H1 (cell line): Measurements from ENCODE around the gene MID2.

Experiments used
- BRCA1 ChIP-seq: IDR thresholded peaks from 2 replicates; pipeline ENCODE4 v1.6.1; 2012; ENCODE audit warnings: low read depth, low read length, improper control_type of control experiment
- TF ChIP-seq, protein P1 (sequence below), 3 experiments: IDR thresholded peaks; 1 replicate in 2 of 3; 2 replicates in 1 of 3; pipeline versions ENCODE4 v1.5.1 to v1.6.1; 2011; ENCODE audit warnings: low read length in 3 of 3, mild to moderate bottlenecking in 3 of 3, inconsistent platforms in 2 of 3, low read depth in 1 of 3, moderate library complexity in 1 of 3; ENCODE audit not compliant: insufficient read depth in 1 of 3; ENCODE audit errors: control extremely low read depth in 1 of 3

DNA sequence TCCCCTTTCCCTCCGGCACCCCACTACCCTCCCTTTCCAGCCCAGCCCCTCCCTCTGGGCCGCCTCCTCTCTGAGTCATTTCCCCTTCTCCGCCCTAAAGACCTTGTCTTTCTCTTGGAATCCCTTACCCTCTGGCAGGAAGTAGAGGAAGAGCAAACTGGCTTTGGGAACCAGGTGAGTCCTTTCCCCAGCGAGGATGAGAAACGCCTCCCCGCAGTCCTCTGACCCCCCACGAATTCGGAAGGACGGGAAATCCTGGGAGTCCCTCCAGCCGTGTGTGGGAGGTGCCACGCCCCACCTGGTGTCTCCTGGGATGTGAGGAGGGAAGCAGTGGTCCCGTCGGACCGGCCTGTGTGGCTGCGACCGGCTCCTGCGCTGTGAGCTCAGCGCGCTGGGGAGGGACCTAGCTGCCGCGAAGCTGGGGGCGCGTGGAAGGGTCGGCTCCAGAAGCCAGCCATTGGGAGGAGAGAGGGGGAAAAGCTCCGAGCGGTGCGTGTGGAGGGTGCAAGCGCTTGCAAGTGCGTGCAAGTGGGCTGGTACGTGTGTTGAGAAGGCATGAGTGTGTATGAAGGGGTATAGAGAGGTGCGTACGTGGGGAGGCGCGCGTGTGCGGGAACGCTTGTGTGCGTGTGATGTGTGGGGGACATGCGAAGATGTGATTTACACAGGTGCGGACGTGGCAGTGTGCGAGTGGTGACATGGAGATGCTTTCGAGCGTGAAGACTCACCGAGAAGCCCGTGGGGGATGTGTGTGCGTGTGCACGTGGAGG, 110.2 kb downstream of the MID2 start:
- no peak for TF ChIP-seq BRCA1
- TF ChIP-seq, protein P1, sequence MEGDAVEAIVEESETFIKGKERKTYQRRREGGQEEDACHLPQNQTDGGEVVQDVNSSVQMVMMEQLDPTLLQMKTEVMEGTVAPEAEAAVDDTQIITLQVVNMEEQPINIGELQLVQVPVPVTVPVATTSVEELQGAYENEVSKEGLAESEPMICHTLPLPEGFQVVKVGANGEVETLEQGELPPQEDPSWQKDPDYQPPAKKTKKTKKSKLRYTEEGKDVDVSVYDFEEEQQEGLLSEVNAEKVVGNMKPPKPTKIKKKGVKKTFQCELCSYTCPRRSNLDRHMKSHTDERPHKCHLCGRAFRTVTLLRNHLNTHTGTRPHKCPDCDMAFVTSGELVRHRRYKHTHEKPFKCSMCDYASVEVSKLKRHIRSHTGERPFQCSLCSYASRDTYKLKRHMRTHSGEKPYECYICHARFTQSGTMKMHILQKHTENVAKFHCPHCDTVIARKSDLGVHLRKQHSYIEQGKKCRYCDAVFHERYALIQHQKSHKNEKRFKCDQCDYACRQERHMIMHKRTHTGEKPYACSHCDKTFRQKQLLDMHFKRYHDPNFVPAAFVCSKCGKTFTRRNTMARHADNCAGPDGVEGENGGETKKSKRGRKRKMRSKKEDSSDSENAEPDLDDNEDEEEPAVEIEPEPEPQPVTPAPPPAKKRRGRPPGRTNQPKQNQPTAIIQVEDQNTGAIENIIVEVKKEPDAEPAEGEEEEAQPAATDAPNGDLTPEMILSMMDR (IDR thresholded peaks at IDR 0.05; ENCODE audit: control extremely low read depth in 1 of 3, insufficient read depth in 1 of 3, low read depth in 1 of 3, low read length in 3 of 3) = no peak
